Measurements from ENCODE around the gene MEGF8. TPM values are rescaled to one million over a fixed set of nuclear protein-coding genes. Genes with fewer than 3 reads are reported as not detected.

MEGF8 gene
- total and polyA plus RNA-seq, 9 of the 15 experiments (the other 6 are each of a cell fraction or from before 2014, with no cell fraction given), result 0.28 to 13.1 (median 3.0) TPM

DNA sequence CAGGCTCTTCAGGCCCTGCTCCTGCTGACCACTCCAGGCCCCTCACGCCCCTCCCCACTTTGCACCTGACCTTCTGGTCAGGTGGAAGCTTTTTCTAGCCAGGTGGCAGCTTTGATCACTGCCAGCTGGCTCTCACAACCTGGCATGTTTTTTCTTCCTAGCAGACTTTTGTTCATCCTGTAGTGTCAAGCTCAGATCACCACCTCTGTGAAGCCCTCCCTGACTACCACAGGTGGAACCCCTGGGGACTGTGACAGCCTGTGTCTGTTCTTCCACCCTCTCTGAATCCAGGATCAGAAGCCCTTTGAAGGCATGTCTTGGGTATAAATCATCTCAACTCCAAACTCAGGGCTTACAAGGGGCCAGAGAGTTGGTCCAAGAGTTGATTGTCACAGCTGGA lies 75.0 kb downstream of the MEGF8 start:
- no peak overlapping the region for H3K4me3 ChIP-seq
- no peaks in the 10 kb centered on the region for H3K36me3 ChIP-seq (ENCODE audit: control insufficient read depth, insufficient read depth, low read length)
- H3K9me3 ChIP-seq (replicated peaks; ENCODE audit: control insufficient read depth, insufficient read depth, low read depth, low read length), result no peaks in the 10 kb centered on the region
- peaks cover 13 to 31% of the 10 kb centered on the region in 2 experiments for H3K4me1 ChIP-seq (replicated peaks in 1 of 2; ENCODE audit: control insufficient read depth in 2 of 2, insufficient read depth in 2 of 2, low read length in 2 of 2)
- intact Hi-C loops (cut with micrococcal nuclease), result no loop called here
- H3K27ac ChIP-seq (ENCODE audit: extremely low read depth, low read depth, low read length), result no peak overlapping the region
- ChIA-PET CTCF (ENCODE audit: low intra/inter-chr PET ratio) (interaction anchor here (1.4 to 1.7 kb wide), 3 partner anchors 267 to 292 kb away, joined by 3 to 16 read pairs (median 11); no protein-coding TSS in a partner anchor), POLR2A (interaction anchor here (0.6 to 0.9 kb wide), 2 partner anchors 24 to 78 kb away, joined by 3 to 4 read pairs; no protein-coding TSS in a partner anchor)
- H2AFZ ChIP-seq (ENCODE audit: low read depth, low read length), result no peak overlapping the region
- peak overlapping the region in 1 of 2 experiments; percentile 20; a peak in 1 of 4 replicates for H3K9ac ChIP-seq (ENCODE audit: insufficient read depth in 1 of 2, low read depth in 2 of 2, low read length in 2 of 2)
- H3K27me3 ChIP-seq (ENCODE audit: control insufficient read depth in 2 of 2, insufficient read depth in 2 of 2, low read length in 2 of 2), result peaks cover 0 to 9% of the 10 kb centered on the region in 2 experiments; a peak in 2 of 5 replicates
- no peak for ATAC-seq
- no peak for DNase-seq (ENCODE audit: extremely low read depth in 1 of 4, low spot score in 3 of 4)
- H4K20me1 ChIP-seq (replicated peaks; ENCODE audit: control insufficient read depth, insufficient read depth, low read length), result peaks cover 7% of the 10 kb centered on the region
- in situ Hi-C loops (cut with MboI), result no loop called here
- H3K4me2 ChIP-seq (ENCODE audit: insufficient read depth, low read length), result no peak overlapping the region
- H3K79me2 ChIP-seq (ENCODE audit: control insufficient read depth, insufficient read depth, low read length), result peaks cover 6% of the 10 kb centered on the region; the same call in 1 of the 3 replicates
- no TSS peak for BruUV-seq (replicated peaks)
- 40% methylated on average over 1 of the region's 1 CpG for WGBS (ENCODE audit: insufficient coverage, low coverage, missing lambda C conversion rate)
- H3K9me1 ChIP-seq (ENCODE audit: control insufficient read depth, insufficient read depth, low read length), result peaks cover 5% of the 10 kb centered on the region
- FAIRE-seq, result no peak
- TF ChIP-seq BMI1 (IDR thresholded peaks at IDR 0.05; ENCODE audit: low read length) (no peak), ZFP36 (IDR thresholded peaks at IDR 0.05; ENCODE audit: low read depth, low read length, partially characterized antibody) (peak; percentile 81)

Data from K562 (cell line).